GM18858 (cell line): ENCODE data around the gene IRF2BP2.

Experiments used
- ATAC-seq: cut with Tn5 transposase; IDR thresholded peaks from one replicate; pipeline ENCODE4 v1.9.1; 2021; ENCODE audit not compliant: unreplicated experiment

IRF2BP2 gene

GRCh38 chr1:234559902-234560676 is 49.9 kb downstream of the IRF2BP2 start:
- no peak for ATAC-seq

- ATAC-seq, result no peak
These were observed 50.7 kb downstream of the IRF2BP2 start for GRCh38 chr1:234559152-234559901.

GRCh38 chr1:234558330-234558836 is 51.6 kb downstream of the IRF2BP2 start:
- no peak for ATAC-seq

GRCh38 chr1:234556245-234556943 is 53.6 kb downstream of the IRF2BP2 start:
- ATAC-seq, result no peak

GRCh38 chr1:234555390-234556024 is 54.5 kb downstream of the IRF2BP2 start:
- ATAC-seq, result no peak

- ATAC-seq, result no peak
These were observed 55.2 kb downstream of the IRF2BP2 start for GRCh38 chr1:234554698-234555311.
